Mucosa of stomach (tissue), 1 donor: ENCODE measurements around the gene SLC4A4.

Experiments used
- H3K27me3 ChIP-seq: one replicate; pipeline ENCODE4 v1.7.0; 2013; ENCODE audit warnings: mild to moderate bottlenecking, low read length; ENCODE audit not compliant: control insufficient read depth, insufficient read depth
- H3K36me3 ChIP-seq: one replicate; pipeline ENCODE4 v1.7.0; 2013; ENCODE audit warnings: low read length; ENCODE audit not compliant: control insufficient read depth, insufficient read depth
- H3K4me1 ChIP-seq: one replicate; pipeline ENCODE4 v1.7.0; 2013; ENCODE audit warnings: mild to moderate bottlenecking, low read length; ENCODE audit not compliant: control insufficient read depth, insufficient read depth
- H3K4me3 ChIP-seq: one replicate; pipeline ENCODE4 v1.7.0; 2013; ENCODE audit warnings: low read length
- H3K9ac ChIP-seq: one replicate; pipeline ENCODE4 v1.7.0; 2013; ENCODE audit warnings: mild to moderate bottlenecking, low read length, moderate library complexity
- H3K9me3 ChIP-seq: one replicate; pipeline ENCODE4 v1.7.0; 2013; ENCODE audit warnings: mild to moderate bottlenecking, low read length, moderate library complexity; ENCODE audit not compliant: control insufficient read depth
- donor health status: Pancreatic carcinoma.

Gene SLC4A4

GRCh38 chr4:71616168-71616811 lies 277.5 kb downstream of the SLC4A4 start:
- peaks cover 10% of the 10 kb centered on the region for H3K4me1 ChIP-seq
- no peaks in the 10 kb centered on the region for H3K36me3 ChIP-seq
- H3K9ac ChIP-seq: no peak overlapping the region
- peaks cover 4% of the 10 kb centered on the region for H3K9me3 ChIP-seq
- no peaks in the 10 kb centered on the region for H3K27me3 ChIP-seq
- no peak overlapping the region for H3K4me3 ChIP-seq
